Neural cell (in vitro differentiated cells): ENCODE measurements around the gene HPRT1.

Experiments used
- EZH2 ChIP-seq: fragments of 200-600, 300-800 bp; shearing (Covaris generic), sonication (generic); IDR thresholded peaks from 2 replicates; pipeline ENCODE4 v1.6.1; 2014; ENCODE audit warnings: antibody characterized with exemption, low read length, borderline replicate concordance, mild to moderate bottlenecking; ENCODE audit not compliant: insufficient read depth, poor library complexity, severe bottlenecking
- TF ChIP-seq, protein P1 (sequence below): IDR thresholded peaks from 2 replicates; pipeline ENCODE4 v1.6.1; 2012; ENCODE audit warnings: borderline replicate concordance

DNA sequence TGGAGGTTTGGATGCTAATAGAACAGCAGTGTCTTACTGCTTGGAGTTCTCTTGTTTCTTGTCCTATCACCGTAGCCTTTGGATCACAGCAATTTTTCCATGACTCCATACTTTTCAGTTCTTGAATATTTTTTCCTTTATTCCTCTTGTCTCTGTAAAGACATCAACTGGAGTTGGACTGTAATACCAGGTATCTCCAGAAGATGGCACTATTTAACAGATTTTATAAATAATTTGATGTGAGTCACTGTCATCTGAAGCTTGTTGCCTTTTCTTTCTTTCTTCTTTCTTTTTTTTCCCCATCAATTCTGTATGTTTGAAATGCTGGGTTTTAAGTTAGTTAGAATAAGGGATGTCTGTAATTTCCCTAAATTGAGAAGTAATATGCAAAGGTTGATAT, 24.1 kb downstream of the HPRT1 start:
- TF ChIP-seq EZH2 = no peak
- TF ChIP-seq, protein P1, sequence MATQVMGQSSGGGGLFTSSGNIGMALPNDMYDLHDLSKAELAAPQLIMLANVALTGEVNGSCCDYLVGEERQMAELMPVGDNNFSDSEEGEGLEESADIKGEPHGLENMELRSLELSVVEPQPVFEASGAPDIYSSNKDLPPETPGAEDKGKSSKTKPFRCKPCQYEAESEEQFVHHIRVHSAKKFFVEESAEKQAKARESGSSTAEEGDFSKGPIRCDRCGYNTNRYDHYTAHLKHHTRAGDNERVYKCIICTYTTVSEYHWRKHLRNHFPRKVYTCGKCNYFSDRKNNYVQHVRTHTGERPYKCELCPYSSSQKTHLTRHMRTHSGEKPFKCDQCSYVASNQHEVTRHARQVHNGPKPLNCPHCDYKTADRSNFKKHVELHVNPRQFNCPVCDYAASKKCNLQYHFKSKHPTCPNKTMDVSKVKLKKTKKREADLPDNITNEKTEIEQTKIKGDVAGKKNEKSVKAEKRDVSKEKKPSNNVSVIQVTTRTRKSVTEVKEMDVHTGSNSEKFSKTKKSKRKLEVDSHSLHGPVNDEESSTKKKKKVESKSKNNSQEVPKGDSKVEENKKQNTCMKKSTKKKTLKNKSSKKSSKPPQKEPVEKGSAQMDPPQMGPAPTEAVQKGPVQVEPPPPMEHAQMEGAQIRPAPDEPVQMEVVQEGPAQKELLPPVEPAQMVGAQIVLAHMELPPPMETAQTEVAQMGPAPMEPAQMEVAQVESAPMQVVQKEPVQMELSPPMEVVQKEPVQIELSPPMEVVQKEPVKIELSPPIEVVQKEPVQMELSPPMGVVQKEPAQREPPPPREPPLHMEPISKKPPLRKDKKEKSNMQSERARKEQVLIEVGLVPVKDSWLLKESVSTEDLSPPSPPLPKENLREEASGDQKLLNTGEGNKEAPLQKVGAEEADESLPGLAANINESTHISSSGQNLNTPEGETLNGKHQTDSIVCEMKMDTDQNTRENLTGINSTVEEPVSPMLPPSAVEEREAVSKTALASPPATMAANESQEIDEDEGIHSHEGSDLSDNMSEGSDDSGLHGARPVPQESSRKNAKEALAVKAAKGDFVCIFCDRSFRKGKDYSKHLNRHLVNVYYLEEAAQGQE = no peak
